PFSK-1 (cell line): Measurements from ENCODE around the gene PHACTR1.

ENCODE experiments used
- POLR2AphosphoS5 ChIP-seq: IDR thresholded peaks from 2 replicates; pipeline ENCODE4 v1.6.1; 2012; ENCODE audit warnings: low read depth, mild to moderate bottlenecking, control low read depth, low read length, moderate library complexity
- TAF1 ChIP-seq: IDR thresholded peaks from 2 replicates; pipeline ENCODE4 v1.6.1; 2012; ENCODE audit warnings: low read length, control low read depth, borderline replicate concordance; ENCODE audit not compliant: insufficient read depth

- no peak for TF ChIP-seq TAF1
- TF ChIP-seq POLR2AphosphoS5, result no peak
Measured at GRCh38 chr6:13233106-13233505, 516.5 kb downstream of the PHACTR1 start.
